Upper lobe of right lung (tissue), 1 donor: ENCODE results near the gene PDZK1. TPM values are rescaled to one million over a fixed set of nuclear protein-coding genes. Genes with fewer than 3 reads are reported as not detected.
A peak's percentile ranks its signal among the peaks of the same experiment; 100 is the strongest.

ENCODE experiments used
- ATAC-seq: fragments of 200-7000 bp; cut with Tn5 transposase; one replicate; pipeline ENCODE4 v1.9.1; 2020; ENCODE audit warnings: mild to moderate bottlenecking, moderate library complexity
- DNase-seq: peaks from one replicate; pipeline ENCODE4 v3.0.0-alpha.2; 2020
- H3K27ac ChIP-seq: fragments of 200-600 bp; one replicate; pipeline ENCODE4 v1.8.0; 2022
- H3K27me3 ChIP-seq: fragments of 200-600 bp; one replicate; pipeline ENCODE4 v1.8.0; 2022; ENCODE audit warnings: mild to moderate bottlenecking
- H3K36me3 ChIP-seq: fragments of 200-600 bp; one replicate; pipeline ENCODE4 v1.8.0; 2022
- H3K4me1 ChIP-seq: fragments of 200-600 bp; one replicate; pipeline ENCODE4 v1.8.0; 2022
- H3K4me3 ChIP-seq: fragments of 200-600 bp; one replicate; pipeline ENCODE4 v1.8.0; 2022; ENCODE audit warnings: mild to moderate bottlenecking
- H3K9me3 ChIP-seq: fragments of 200-600 bp; one replicate; pipeline ENCODE4 v1.8.0; 2022
- CTCF ChIP-seq: fragments of 200-600 bp; IDR thresholded peaks from one replicate; pipeline ENCODE4 v1.8.0; 2022; ENCODE audit warnings: antibody characterized with exemption
- intact Hi-C: fragments of 100-400 bp; cut with DNase I; formaldehyde crosslinking; loops from one replicate; pipeline ENCODE4 v1.11.0; 2022
- long read RNA-seq: library from polyadenylated mRNA; unstranded; transcript quantifications from one replicate; pipeline ENCODE4 v2.0.0, GENCODE V29; 2021
- total RNA-seq: library from RNA; stranded (reverse); fragmentation: NEBNext Ultra II Directional; extraction: Animal tissue kit (Norgen Biotek cat#: 25700); gene quantifications from one replicate; pipeline ENCODE4 v1.2.1, GENCODE V29; 2021
- donor health status: DM: no; HTN: yes; CAD: no; lungs with severe emphysema.

The PDZK1 gene
- total RNA-seq = 0.67 TPM
- long read RNA-seq = 0 reads

GRCh38 chr1:145707183-145707867 is at the start of gene PDZK1:
Gene PDZK1, minus strand, starts transcription at chr1:145707368. Its CDS starts 19,347 bp downstream, at chr1:145688021.
- Histone ChIP-seq H3K4me1 (no peaks in the 10 kb centered on the region), H3K27ac (no peak within 1 kb of the TSS), H3K27me3 (no peaks in the 10 kb centered on the region), H3K9me3 (no peaks in the 10 kb centered on the region), H3K36me3 (no peaks in the 10 kb centered on the region), H3K4me3 (no peak within 1 kb of the TSS)
- DNase-seq = no peak
- no peak for ATAC-seq
- intact Hi-C loops = no loop called here
- TF ChIP-seq CTCF = no peak

GRCh38 chr1:145751491-145752037 is 44.4 kb upstream of the PDZK1 start:
- intact Hi-C loops = no loop called here
- no peaks in the 10 kb centered on the region for H3K9me3 ChIP-seq
- H3K27me3 ChIP-seq = no peaks in the 10 kb centered on the region
- H3K4me3 ChIP-seq = no peak overlapping the region
- no peaks in the 10 kb centered on the region for H3K4me1 ChIP-seq
- no peak for TF ChIP-seq CTCF
- peaks cover 80% of the 10 kb centered on the region for H3K36me3 ChIP-seq
- H3K27ac ChIP-seq = no peak overlapping the region
- DNase-seq = no peak
- no peak for ATAC-seq

DNA sequence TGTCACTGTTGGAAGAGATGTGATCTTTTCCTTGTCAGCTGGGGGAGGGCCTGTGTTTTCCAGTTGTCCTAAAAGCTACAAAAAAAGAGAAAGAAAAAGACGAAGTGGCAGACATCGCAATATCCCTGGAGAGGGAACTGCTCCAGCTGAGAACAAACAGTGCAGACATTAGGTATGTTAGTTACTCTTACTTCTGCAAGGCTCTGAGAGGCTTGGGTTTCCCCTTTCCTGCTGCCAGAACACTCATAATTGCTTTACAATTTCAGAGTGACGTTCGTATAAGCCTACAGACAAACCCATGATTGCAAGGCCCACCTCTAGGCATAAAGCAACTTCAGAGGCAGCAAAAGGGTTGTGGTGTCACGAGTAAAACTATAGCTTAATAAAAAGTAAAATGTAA is 43.3 kb upstream of the PDZK1 start:
- Histone ChIP-seq H3K27me3 (no peaks in the 10 kb centered on the region), H3K4me1 (no peaks in the 10 kb centered on the region), H3K4me3 (no peak overlapping the region), H3K9me3 (no peaks in the 10 kb centered on the region), H3K27ac (no peak overlapping the region), H3K36me3 (peaks cover 84% of the 10 kb centered on the region)
- DNase-seq = no peak
- intact Hi-C loops = no loop called here
- peak; percentile 61 for ATAC-seq
- TF ChIP-seq CTCF = no peak

DNA sequence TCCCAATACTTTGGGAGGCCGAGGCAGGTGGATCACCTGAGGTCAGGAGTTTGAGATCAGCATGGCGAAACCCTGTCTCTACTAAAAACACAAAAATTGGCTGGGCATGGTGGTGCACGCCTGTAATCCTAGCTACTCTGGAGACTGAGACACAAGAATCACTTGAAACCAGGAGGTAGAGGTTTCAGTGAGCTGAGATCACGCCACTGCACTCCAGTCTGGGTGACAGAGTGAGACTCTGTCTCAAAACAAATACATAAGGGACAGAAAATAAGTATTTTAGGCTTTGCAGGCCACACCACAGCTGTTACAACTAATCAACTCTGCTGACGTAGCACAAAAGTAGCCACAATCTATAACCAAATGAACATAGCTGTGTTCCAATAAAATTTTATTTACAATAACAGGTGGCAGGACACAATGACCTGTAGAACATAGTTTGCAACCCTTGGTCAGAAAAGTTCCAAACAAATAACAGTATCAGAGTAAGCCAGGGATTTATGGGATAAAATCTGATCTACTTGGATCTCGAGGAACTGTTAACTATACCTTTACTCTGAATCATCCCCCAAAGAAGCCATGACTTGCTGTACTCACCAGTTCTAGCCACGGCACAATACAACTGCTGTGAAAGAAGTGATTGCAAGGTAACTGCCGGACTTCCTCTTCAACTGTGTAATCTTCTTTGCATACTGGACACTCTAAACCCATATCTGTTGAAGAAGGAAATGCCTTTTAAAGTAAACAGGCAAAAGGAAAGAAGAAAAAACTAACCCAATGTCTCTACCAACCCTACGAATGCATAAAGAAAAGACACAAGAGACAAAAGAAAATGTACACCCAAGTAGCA is 40.5 kb upstream of the PDZK1 start:
- no peak for TF ChIP-seq CTCF
- DNase-seq (no peak), ATAC-seq (peak; percentile 56)
- Histone ChIP-seq H3K27ac (no peak overlapping the region), H3K4me3 (no peak overlapping the region), H3K36me3 (peaks cover 98% of the 10 kb centered on the region), H3K4me1 (no peaks in the 10 kb centered on the region), H3K9me3 (no peaks in the 10 kb centered on the region), H3K27me3 (no peaks in the 10 kb centered on the region)
- intact Hi-C loops = no loop called here

DNA sequence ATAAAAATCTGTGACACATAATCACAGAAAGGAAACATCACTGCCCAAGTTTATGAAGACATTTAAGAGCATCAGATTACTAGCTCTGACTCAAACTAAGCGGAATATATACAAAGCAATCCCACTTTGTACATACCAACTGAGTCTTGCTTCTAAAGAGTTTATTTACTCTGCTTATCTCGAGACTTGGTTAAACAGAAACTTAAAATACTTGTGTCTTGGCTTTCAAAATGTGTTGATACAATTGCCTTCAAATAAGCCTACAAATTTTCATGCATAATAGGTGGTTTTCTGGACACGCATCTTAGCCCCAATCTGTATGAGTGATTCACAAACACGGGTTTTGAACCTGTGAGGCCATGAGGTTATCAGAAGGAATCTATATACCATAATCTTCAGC is 33.1 kb upstream of the PDZK1 start:
- H3K27ac ChIP-seq = no peak overlapping the region
- no peaks in the 10 kb centered on the region for H3K4me1 ChIP-seq
- TF ChIP-seq CTCF = no peak
- H3K9me3 ChIP-seq = no peaks in the 10 kb centered on the region
- peak; percentile 84 for ATAC-seq
- intact Hi-C loops = no loop called here
- no peak overlapping the region for H3K4me3 ChIP-seq
- peaks cover 40% of the 10 kb centered on the region for H3K36me3 ChIP-seq
- no peak for DNase-seq
- H3K27me3 ChIP-seq = no peaks in the 10 kb centered on the region
